Erythroblast (primary cell): ENCODE measurements around the gene ODR4.

ENCODE experiments used
- GATA1 ChIP-seq: IDR thresholded peaks from 2 replicates; pipeline ENCODE4 v1.6.1; 2011; ENCODE audit warnings: low read depth, mild to moderate bottlenecking, control low read depth, low read length, moderate library complexity
- POLR2A ChIP-seq: IDR thresholded peaks from 2 replicates; pipeline ENCODE4 v1.6.1; 2011; ENCODE audit warnings: mild to moderate bottlenecking, low read length

DNA sequence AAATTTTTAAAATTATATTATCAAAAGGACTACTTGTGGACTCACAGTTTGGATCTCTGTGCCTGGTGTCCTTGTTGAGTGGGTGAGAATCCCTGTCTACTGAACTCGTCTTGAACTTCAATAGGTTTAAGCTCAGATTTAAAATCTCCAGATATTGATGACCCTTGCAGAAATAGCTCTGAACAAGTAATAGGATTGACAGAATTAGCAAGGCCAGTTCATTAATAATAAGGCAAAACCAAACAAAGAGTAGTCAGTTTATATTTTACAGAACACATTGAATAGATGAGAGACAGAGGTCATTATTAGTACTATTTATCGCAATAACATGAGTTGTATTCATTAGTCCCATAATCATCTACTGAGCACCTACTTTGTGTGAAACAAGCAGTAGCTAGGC, 85.4 kb downstream of the ODR4 start, which contains the start of gene PDC:
- TF ChIP-seq POLR2A, result no peak
- TF ChIP-seq GATA1, result no peak
